Transverse colon (tissue), 4 donors: ENCODE results near the gene SLC25A48.

Source experiments
- EP300 ChIP-seq: sonication (generic); formaldehyde crosslinking; IDR thresholded peaks from one replicate; pipeline ENCODE4 v1.6.1; 2017; ENCODE audit warnings: antibody characterized with exemption, low read depth
- POLR2AphosphoS5 ChIP-seq, 3 donors: sonication (generic); formaldehyde crosslinking; IDR thresholded peaks; one replicate each; pipeline ENCODE4 v1.6.1; 2016; ENCODE audit warnings: antibody characterized with exemption in 3 of 3
- TF ChIP-seq, protein P1 (sequence below), 5 experiments: fragments of 200-600 bp in 3 of 5; fragments of 450-650 bp in 2 of 5; sonication (generic) in 3 of 5; IDR thresholded peaks; 1 replicate in 2 of 5; 2 replicates in 3 of 5; pipeline ENCODE4 v1.5.1; 2016 to 2017; ENCODE audit warnings: antibody characterized with exemption in 5 of 5, inconsistent platforms in 3 of 5, mild to moderate bottlenecking in 2 of 5, moderate library complexity in 1 of 5

GRCh38 chr5:135842737-135843136 is 8.3 kb downstream of the SLC25A48 start:
- TF ChIP-seq POLR2AphosphoS5 (IDR thresholded peaks at IDR 0.05) (no peak), EP300 (no peak)
- TF ChIP-seq, protein P1, sequence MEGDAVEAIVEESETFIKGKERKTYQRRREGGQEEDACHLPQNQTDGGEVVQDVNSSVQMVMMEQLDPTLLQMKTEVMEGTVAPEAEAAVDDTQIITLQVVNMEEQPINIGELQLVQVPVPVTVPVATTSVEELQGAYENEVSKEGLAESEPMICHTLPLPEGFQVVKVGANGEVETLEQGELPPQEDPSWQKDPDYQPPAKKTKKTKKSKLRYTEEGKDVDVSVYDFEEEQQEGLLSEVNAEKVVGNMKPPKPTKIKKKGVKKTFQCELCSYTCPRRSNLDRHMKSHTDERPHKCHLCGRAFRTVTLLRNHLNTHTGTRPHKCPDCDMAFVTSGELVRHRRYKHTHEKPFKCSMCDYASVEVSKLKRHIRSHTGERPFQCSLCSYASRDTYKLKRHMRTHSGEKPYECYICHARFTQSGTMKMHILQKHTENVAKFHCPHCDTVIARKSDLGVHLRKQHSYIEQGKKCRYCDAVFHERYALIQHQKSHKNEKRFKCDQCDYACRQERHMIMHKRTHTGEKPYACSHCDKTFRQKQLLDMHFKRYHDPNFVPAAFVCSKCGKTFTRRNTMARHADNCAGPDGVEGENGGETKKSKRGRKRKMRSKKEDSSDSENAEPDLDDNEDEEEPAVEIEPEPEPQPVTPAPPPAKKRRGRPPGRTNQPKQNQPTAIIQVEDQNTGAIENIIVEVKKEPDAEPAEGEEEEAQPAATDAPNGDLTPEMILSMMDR (IDR thresholded peaks at IDR 0.05): no peak
